Effector CD8-positive, alpha-beta T cell (primary cell): ENCODE data around the gene TNS3.

Source experiments
- DNase-seq: peaks from one replicate; lab custom pipeline; 2025; lab: John Stamatoyannopoulos, UW

The TNS3 gene

DNA sequence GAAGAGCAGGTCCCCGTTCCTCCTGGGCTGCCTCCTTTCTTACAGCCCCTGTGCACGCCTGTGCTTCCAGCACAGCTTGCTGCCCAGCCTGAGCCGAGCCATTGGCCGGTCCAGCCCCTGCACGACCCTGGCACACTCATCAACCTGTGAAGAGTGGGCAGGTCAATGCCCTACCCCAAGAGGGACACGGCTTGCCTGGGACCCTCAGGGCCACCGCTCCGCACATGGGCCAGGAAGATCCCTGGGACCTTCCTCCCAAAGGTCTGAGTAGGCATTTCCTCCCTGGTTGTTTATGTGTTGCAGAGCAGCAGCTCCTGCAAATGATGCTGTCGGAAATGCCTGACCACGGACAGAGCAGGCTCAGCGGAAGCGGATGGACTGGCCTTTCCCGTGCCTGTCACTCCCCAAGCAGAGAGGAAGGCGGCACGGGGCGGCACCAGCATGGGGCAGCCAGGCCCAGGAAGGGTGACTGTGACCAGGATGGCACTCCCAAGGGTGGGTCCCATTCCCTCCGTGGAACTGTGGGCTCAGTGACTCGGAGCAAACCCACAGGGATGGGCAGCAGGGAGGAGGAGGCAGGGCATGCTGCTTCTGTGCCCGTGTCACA is 252.5 kb downstream of the TNS3 start:
- no peak for DNase-seq

DNA sequence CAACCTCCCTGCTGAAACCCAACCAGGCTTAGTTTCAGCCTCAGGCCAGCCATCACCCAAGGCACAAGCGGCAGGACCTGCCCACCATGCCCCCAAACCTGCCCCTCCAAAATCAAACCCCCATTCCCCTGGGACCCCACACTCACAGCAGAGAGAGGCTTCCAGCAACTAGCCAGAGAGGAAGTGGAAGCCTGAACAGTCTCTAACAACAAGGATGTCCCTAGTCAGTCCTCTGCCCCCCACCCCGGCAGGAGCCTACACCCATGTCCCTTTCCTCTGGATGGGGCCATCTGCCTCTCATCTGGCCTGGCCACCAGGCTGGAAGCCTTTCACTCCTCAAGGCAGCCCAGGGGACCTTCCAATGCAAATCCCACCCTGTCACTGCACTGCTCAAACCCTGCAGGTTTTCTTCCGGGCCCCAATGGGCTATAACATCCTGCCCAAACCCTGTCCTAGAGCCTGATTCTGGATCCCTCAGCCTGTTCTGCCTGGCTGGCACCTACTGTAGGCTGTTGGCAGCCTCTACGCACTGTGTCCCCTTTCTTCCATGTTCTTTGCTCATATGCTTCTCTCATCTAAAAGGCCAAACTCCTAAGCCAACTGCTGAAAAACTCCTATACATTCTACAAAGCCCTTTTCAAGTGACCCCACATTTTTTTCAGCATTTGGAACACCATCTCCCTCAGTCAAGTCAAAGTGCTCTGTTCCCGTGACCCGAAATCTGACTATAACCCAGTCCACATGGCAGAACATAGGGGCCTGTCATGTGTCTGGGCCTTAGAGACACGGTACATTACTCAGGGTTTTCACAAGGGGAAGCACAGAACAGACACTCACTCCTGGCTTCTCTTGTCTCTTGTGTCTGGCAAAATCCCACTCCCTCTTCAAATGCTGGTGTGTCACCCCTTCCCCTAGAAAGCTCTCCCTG is 253.3 kb downstream of the TNS3 start:
- no peak for DNase-seq

DNA sequence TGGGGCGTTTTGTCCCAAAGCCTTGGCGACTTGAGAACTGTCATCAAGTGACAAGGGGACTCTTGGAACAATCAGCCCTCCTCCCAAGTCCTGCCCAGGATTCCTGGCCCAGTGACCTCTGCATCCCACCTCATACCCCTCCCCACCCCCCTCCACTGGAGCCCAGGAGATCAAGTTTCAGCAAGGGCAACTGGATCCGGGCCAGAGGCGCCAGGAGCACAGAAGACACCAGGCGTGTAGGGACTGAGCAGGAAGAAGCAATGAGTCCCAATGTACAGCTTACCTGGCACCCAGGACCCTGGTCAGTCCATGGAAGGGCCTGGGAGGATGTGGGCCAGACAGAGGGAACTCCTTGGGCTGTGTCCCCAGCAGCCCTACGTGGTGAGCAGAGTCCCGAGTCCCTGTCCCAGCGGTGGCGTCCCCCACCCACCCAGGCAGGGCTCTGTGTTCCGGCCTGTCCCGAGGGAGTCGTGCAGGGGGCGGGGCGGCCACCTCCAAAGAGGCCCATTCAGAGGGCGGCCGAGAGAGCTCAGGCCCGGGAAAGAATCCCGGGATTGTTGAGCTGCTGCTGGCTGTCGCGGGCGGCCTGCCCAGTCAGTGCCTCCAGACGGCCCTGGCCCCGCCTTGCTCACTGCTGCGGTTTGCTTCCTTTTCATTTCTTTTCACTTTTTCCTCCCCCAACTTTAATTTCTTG is 254.1 kb downstream of the TNS3 start:
- DNase-seq = no peak

DNA sequence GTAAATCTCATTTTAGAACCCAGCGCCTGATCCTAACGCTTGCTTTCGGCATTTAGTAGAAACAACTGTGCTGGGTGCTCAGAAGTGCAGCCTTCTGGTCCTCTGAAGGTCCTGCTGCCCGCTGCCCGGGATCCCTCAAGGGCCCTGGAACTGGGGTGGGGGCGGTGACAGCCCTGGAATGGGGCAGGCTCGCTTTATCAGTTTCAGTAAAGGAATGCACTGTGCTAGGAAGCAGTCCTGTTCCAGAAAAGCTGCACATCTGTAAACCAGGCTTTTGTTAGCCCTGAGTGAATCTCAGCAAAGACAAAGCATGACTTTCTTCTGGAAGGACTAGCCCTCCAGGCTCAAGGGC is 254.6 kb downstream of the TNS3 start:
- DNase-seq = no peak

DNA sequence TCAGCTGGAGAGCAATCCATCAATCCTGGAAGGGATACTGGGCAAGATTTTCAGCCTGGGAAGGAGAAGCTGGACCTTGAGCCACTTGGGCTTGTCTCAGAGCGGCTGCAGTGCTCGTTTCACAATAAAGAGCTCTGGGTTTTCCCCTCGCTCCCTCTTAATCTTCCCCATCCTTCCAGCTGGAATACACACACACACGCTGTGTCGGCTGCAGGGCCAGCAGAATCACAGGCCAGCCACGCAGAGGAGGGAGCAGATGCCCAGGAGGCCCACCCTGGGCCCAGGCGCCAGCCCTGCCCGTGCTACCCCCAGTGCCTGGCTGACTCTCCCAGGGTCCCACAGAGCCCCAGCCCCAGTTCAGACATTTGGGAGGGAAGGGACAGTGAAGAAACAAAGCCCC is 255.1 kb downstream of the TNS3 start:
- DNase-seq = no peak

DNA sequence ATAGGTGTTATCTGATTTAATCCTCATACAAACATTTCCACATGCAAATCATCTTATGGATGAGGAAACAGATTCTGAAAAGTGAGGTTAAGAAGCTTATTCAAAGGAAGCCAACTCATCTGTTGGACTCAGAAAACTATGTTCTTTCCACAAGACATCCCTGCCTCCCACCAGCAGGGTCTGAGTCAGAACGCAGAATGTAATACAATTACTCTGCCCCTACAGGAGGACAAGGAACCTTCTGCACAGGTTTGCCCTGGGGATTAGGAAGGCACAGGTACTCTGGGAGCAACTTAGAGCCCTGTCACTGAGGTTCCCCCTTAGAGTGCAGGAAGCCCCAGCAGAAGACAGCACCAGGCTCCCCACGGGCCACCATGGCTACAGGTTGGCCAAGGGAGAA is 255.7 kb downstream of the TNS3 start:
- no peak for DNase-seq

DNA sequence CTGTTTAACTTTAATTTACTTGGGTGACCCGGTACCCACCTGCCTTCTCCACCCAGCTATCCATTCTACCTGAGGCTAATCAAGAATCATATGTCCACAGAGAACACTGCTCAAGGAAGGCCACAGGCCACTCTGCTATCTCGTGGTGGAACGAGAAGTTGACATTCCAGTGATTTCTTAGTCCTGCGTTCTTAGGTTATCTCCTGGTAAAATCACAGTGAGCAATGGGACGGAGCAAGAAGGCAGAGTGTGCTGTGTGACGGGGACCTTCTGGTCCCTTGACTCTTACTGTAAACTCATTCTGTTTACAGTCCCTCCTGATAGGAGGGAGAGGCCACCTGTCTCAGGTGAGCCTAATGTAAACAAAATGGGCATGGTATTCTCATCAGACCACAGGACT is 256.6 kb downstream of the TNS3 start:
- DNase-seq = no peak

DNA sequence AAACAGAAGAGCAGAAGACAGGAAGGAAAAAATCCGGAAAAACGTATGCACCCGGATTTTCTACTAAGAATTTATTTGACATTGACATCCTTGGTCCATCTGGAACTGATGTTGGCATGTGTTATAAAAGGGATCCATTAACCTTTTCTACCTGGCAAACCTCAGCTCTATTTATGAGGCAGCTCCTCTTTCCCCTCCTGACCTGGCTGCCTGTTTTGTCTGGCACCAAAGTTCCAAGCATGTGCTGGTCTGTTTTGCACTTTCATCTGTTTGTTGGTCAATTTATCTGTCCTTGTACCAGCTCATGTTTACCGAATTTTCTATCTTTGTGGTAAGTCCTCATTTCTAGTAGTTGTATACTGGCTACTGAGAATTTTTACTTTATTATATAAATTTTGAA is 258.0 kb downstream of the TNS3 start:
- no peak for DNase-seq

DNA sequence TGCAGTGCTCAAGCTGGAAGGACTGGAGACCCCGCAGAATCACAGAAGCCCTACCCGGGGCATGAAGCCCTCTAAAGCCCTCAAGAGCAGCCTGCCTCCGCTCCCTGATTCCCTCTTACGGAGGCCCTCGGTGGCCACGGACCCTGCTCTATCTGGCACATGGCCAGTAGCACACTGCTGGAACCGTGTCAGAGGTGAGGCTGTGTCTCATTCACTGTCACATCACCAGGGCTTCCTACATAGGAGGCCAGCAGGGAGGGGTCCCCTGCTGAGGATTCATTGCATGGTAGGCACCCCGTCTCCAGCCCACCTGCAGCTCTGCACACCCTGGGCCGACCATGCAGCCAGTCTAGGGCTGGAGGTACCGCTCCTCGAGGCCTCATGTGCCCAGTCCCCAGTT is 259.2 kb downstream of the TNS3 start:
- no peak for DNase-seq

DNA sequence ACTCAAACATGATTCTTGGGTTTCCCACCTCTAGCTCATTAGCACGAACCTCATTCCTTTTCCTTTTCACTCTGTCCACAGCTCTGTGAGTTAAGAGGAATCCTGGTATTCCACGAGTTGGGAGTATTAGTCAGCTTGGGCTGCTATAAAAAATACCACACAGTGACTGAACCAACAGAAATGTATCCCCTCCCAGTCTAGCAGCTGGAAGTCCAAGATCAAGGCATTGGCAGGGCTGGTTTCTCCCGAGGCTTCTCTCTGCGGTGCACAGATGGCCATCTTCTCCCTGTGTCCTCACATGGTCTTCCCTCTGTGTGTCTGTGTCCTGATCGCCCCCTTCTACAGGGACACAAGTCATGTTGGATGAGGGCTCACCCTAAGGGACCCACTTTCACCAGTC is 261.6 kb downstream of the TNS3 start:
- no peak for DNase-seq

DNA sequence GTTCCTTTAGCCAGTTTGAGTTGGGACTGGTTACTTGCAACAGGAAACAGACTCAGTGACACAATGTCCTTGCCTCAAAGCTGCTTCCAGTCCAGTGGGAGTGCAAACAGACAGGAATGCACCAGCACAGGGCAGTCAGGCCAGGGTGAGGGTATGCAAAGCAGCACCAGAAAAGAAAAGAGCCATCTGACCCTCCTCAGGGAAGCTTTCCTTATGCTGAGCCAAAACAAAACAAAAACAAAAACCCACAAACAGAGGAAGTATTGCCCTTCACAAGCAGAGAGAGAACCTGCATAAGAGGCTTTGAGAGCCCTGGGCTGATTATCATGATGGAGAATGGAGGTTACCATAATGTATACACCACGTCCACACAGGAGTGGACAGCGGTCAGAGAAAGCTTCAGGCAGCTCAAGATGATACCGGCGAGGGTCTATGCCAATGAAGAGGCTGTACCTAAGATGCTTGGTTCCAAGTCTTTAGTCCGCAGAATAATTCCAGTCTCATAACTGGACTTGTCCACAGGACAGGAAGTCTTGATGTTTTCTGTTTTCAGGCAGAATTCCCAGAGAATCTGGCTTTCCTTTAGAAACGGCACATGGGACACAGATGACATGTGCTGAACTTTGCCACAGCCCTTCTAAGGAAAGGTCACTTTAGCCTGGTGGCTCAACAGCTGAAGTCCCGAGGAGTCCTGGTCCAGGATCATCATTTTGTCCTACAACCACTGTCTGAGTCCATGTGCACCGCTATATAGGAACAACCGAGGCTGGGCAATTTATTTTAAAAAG is 263.3 kb downstream of the TNS3 start:
- DNase-seq = no peak

DNA sequence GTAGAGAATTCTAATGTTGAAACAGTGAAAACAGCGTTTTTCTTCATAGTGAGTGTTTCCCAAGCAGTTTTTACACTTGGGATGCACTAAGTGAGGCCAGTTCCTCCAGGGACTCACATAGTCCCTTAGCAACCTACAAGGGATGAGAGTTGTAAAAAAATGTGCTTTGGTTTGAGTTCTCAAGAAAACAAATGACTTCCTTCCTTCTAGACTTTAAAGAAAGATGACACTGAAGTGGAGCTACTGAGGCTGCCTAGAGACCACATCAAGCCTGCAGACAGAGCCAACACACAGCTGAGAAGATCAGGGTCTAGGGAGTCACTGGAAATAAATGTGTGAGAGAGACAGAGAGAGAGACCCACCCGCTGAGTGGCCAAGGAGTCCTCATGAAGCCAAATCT is 264.4 kb downstream of the TNS3 start:
- DNase-seq = no peak

DNA sequence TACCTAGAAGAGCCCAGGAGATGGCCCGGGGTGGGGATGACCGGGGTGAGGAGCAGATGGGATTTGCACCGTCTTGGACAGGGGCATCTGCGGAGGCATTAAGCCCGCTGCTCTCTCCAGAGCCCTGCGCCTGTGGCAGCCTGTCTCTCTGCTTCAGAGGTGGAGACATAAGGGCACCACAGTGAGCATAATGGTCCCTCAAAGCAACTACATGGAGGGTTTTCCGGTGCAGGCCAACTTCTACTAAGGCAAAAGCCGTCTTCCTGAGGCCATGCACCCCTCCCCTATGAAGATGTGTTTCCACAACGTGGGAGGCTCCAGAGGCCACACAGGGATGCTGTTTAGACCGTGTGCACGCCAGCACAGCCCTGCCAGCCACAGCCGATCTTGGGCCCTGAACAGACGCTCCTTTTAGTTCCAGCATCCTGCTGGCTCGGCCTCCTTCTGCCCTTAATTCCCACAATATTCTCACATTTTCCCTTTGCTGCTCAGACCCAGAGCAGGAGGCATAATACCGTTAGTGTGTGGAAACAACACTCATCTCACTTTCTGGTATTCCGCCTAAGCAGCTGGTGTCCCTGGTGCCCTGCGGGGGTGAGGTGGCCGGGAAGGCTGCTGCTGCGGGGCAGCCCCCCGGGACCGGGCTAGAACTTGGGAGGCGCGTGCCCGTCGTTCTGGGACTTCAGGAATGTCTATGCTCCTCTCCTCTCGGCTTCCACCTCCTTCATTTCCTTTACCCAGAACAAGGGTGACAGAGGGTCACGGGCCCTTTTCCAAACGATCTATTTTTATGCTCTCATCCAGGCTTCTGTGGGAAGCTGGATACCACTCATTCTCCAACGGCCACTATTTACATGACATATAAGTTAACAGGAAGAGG is 266.9 kb downstream of the TNS3 start:
- DNase-seq = no peak

DNA sequence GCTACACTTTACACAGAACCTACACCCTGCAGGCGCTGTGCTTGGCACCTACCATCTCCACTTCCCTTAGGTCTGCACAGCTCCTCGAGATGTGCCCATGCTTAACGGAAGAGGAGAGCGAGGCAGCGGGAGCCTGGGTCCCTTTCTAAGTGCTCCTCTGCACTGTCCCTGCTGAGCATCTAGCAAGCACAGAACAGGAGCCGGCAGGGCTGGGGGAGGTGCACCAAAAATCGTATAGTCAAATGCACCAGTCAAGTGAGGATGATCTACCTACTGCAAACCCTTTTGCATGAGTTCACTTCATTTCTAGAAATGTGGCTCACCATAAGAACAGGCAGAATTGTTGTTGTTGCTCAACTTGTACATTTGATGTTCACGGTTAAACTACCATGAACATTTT is 267.7 kb downstream of the TNS3 start:
- no peak for DNase-seq

DNA sequence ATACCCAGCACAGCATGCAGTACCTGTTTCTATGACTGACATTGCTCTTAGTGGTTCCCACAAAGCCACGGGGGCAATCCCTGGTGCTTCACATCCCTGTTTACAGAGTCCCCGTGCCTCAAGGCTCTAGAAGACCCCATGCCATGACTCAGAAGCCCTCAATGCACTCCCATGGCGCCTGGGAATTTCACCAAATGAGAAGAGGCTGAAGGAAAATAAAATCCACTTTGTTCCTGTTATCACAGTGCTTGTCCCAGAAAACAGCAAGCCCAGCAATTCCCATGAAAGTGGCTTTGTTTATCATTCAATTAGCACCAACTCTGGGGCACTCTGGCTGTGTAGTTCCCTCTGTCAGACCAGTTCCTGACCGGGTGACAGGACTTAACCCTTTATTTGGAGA is 268.3 kb downstream of the TNS3 start:
- no peak for DNase-seq

DNA sequence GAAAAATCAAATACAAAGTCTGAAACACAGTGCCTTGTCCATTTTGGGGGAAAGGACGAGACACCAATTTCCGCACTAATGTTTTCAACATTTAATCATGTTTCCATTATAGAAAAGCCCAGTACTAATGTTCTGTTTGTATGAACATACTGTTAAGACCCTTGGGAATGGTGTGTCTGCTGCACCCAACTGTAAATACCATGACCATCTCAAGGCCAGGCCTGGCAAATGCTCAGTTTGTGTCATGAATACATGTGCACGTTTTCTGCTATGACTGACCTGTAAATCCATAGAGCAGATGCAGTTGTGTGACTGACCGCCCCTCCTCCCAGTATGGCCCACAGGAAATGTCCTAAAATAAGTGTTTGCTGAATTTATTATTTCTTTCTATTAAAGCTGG is 270.0 kb downstream of the TNS3 start:
- no peak for DNase-seq

DNA sequence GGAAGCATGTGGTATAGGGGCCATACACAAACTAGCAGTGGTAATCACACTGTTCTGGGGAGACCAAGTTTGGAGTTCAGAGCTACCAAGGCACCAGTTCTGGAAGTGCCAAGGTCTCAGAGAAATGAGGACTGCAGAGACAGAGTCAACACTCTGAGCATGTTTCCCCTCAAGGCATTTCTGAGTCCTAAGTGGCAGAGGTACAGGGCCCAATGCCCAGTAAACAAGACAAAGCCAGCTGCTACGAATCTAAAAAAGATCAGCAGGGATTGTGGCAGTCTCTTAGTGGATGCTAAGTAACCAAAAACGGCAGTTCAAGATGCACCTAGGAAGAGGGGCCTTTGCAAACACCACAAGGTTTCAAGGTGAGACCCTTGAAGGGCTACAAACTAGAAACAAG is 271.9 kb downstream of the TNS3 start:
- DNase-seq = no peak

DNA sequence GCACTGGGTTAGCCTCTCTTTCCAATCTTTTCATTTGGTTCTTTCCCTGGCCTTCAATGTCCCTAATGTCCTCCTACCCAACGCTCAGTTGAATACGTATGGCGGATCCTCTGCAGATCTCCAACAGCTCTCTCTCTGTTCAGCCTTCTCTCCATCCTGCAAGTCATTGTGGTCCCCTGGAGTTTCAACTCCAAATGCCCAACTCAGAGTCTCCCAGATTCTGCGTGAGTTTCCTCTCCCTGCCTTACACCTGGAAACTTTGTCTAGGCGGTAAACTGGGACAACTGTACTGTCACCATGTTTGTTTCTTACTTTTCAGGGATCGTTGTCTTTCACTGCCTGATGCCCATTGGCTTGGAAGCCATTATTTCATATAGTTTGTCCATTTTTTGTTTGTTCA is 273.1 kb downstream of the TNS3 start:
- DNase-seq = no peak

DNA sequence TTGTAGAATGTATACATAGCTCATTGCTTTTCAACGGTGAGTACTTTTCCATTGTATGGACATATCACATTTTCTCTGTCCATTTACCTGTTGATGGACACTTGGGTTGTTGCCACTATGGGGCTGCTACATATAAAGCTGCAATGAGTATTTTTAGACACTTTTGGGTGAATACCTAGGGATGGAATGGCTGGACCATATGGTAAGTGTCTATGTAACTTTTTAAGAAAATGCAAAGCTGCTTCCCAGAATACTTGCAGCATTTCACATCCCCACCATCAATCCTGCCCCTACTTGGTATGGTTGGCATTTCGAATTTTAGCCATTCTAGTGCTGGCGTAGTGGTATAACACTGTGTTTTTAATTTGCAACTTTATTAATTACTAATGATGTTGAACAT is 274.6 kb downstream of the TNS3 start:
- DNase-seq = no peak

DNA sequence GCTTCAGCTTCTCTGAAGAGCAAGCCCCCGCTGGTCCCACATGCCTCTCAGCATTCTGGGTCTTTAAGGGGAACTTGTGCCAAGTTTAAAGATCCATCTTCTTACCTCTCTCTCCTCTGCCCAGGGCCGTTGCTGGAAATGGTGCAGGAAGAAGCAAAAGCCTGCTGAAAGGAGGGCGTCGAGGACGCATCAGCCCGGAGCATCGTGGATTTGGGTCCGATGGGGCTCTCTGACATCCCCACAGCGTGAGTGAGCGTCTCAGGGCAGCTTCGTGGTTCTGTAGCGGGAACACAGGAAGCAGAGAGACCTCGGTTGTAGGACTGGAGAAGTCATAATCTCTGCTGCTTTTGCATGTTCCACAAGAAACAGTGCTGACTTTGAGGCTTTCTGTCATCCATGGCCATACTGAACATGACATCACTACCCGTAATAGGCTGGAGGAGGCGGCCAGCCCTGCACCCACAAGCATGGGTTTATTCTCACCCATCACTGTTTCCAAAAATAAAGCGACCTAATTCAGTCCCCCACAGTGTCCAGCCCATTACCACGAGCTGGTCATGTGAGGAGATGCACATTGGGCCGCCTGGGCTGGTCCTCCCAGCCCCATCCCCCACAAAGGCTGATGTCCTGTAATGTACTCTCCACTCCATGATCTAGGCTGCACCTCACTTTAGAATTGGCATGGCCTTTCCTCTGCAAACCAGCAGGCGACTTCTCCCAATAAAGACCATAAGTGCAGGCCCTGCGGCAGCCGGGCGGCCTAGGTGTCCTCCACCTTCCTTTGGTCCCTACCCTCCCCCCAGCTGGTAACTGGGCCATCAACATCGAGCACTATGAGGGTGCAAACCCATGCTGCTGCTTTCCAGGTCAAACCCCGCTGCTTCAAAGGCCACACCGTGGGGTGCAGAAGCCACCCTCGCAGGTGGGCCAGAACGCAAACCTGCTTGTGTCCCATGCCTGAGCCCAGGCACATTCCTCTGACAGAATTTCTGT is 276.9 kb downstream of the TNS3 start:
- DNase-seq = no peak
